H1 (cell line): ENCODE measurements around the gene PRXL2A. TPM values are rescaled to one million over a fixed set of nuclear protein-coding genes. Genes with fewer than 3 reads are reported as not detected.

ENCODE experiments used
- CTCF ChIA-PET: fragments of 300-600 bp; sonication (Branson Sonifier 250); formaldehyde crosslinking; loops from one replicate; lab custom pipeline; 2021; ENCODE audit not compliant: partially characterized antibody; lab: Charles Lee
- POLR2A ChIA-PET: fragments of 300-600 bp; sonication (Branson Sonifier 250); formaldehyde crosslinking; loops from one replicate; lab custom pipeline; 2021; ENCODE audit warnings: inconsistent platforms; ENCODE audit not compliant: partially characterized antibody; lab: Charles Lee
- DNase-seq, 2 experiments: peaks; one replicate each; pipeline versions ENCODE4 v3.0.0 to v3.0.0-alpha.2; 2010 to 2022; ENCODE audit warnings: low spot score in 2 of 2, low read depth in 1 of 2, mixed read lengths in 1 of 2
- FAIRE-seq: peaks from 2 replicates; lab custom pipeline; 2011; peaks lifted over from hg19 to GRCh38; lab: Jason Lieb, UNC
- H2AFZ ChIP-seq: 2 replicates; pipeline ENCODE4 v1.8.1; 2012; ENCODE audit warnings: low read length, inconsistent platforms
- H2AK5ac ChIP-seq: 2 replicates; pipeline ENCODE4 v1.6.1; 2013; ENCODE audit warnings: low read depth, low read length
- H2BK120ac ChIP-seq: replicated peaks from 2 replicates; pipeline ENCODE3; 2013; ENCODE audit warnings: low read depth, low read length, inconsistent platforms
- H2BK12ac ChIP-seq: 2 replicates; pipeline ENCODE4 v1.6.1; 2013; ENCODE audit warnings: low read depth, low read length
- H2BK15ac ChIP-seq: 2 replicates; pipeline ENCODE4 v1.6.1; 2013; ENCODE audit warnings: low read length
- H2BK20ac ChIP-seq: 2 replicates; pipeline ENCODE4 v1.6.1; 2013; ENCODE audit warnings: low read length
- H2BK5ac ChIP-seq: 2 replicates; pipeline ENCODE4 v1.6.1; 2013; ENCODE audit warnings: low read depth, low read length
- H3K14ac ChIP-seq: 2 replicates; pipeline ENCODE4 v1.6.1; 2013; ENCODE audit warnings: inconsistent platforms; ENCODE audit not compliant: insufficient read length
- H3K18ac ChIP-seq: 2 replicates; pipeline ENCODE4 v1.6.1; 2013; ENCODE audit warnings: low read length; ENCODE audit errors: extremely low read depth
- H3K23ac ChIP-seq: 2 replicates; pipeline ENCODE4 v1.6.1; 2013; ENCODE audit warnings: inconsistent platforms; ENCODE audit not compliant: insufficient read length
- H3K23me2 ChIP-seq: 2 replicates; pipeline ENCODE4 v1.6.1; 2013; ENCODE audit warnings: low read depth, low read length
- H3K27ac ChIP-seq: 2 replicates; pipeline ENCODE4 v1.6.1; 2011; ENCODE audit warnings: low read depth, low read length, inconsistent platforms
- H3K27me3 ChIP-seq, 4 experiments: replicated peaks in 1 of 4; 1 replicate in 1 of 4; 2 replicates in 3 of 4; pipeline versions ENCODE4 v1.6.1 to v1.8.1; 2011 to 2013; ENCODE audit warnings: low read length in 3 of 4, mild to moderate bottlenecking in 3 of 4, inconsistent platforms in 2 of 4, mixed read lengths in 2 of 4, moderate library complexity in 1 of 4; ENCODE audit not compliant: control insufficient read depth in 3 of 4, insufficient read depth in 3 of 4; ENCODE audit errors: extremely low read depth in 1 of 4
- H3K36me3 ChIP-seq, 4 experiments: 2 replicates each; pipeline versions ENCODE4 v1.6.1 to v1.8.1; 2011 to 2013; ENCODE audit warnings: mild to moderate bottlenecking in 4 of 4, low read length in 3 of 4, moderate library complexity in 2 of 4, control low read depth in 1 of 4, inconsistent platforms in 1 of 4; ENCODE audit not compliant: insufficient read depth in 4 of 4, control insufficient read depth in 2 of 4
- H3K4ac ChIP-seq: replicated peaks from 2 replicates; pipeline ENCODE3; 2013; ENCODE audit warnings: low read length, low read depth, mixed read lengths, inconsistent platforms; ENCODE audit not compliant: insufficient read length
- H3K4me1 ChIP-seq, 4 experiments: replicated peaks in 1 of 4; 1 replicate in 1 of 4; 2 replicates in 3 of 4; pipeline versions ENCODE4 v1.6.1 to v1.8.1; 2011 to 2013; ENCODE audit warnings: low read length in 3 of 4, inconsistent platforms in 2 of 4, mixed read lengths in 1 of 4; ENCODE audit not compliant: insufficient read depth in 4 of 4, control insufficient read depth in 3 of 4
- H3K4me2 ChIP-seq, 2 experiments: 2 replicates each; pipeline versions ENCODE4 v1.6.1 to v1.8.1; 2011 to 2013; ENCODE audit warnings: low read depth in 2 of 2, low read length in 2 of 2, control low read depth in 1 of 2, inconsistent platforms in 1 of 2, mild to moderate bottlenecking in 1 of 2; ENCODE audit not compliant: insufficient read depth in 1 of 2
- H3K4me3 ChIP-seq, 4 experiments: fragments of 200-600, 300-600 bp in 1 of 4; sonication (generic), shearing (Covaris generic), sonication (Bioruptor Twin) in 1 of 4; 2 replicates each; pipeline versions ENCODE4 v1.5.1 to v1.8.1; 2011 to 2016; ENCODE audit warnings: low read length in 4 of 4, low read depth in 3 of 4, control low read depth in 2 of 4, inconsistent platforms in 2 of 4, mild to moderate bottlenecking in 2 of 4, mixed read lengths in 1 of 4, moderate library complexity in 1 of 4; ENCODE audit not compliant: insufficient read depth in 2 of 4; ENCODE audit errors: extremely low read depth in 1 of 4
- H3K56ac ChIP-seq: replicated peaks from 2 replicates; pipeline ENCODE3; 2013; ENCODE audit warnings: low read depth, mild to moderate bottlenecking, mixed read lengths, low read length, inconsistent platforms; ENCODE audit not compliant: insufficient read length
- H3K79me1 ChIP-seq: 2 replicates; pipeline ENCODE4 v1.6.1; 2013; ENCODE audit warnings: low read depth, low read length, control low read depth
- H3K79me2 ChIP-seq, 2 experiments: 2 replicates each; pipeline versions ENCODE4 v1.6.1 to v1.8.1; 2012 to 2013; ENCODE audit warnings: low read length in 2 of 2, mild to moderate bottlenecking in 2 of 2, inconsistent platforms in 1 of 2; ENCODE audit not compliant: insufficient read depth in 2 of 2, control insufficient read depth in 1 of 2
- H3K9ac ChIP-seq, 4 experiments: replicated peaks in 1 of 4; 1 replicate in 1 of 4; 2 replicates in 3 of 4; pipeline versions ENCODE4 v1.6.1 to v1.8.1; 2011 to 2013; ENCODE audit warnings: low read depth in 3 of 4, low read length in 3 of 4, control low read depth in 2 of 4, mild to moderate bottlenecking in 2 of 4, moderate library complexity in 2 of 4, inconsistent platforms in 1 of 4; ENCODE audit errors: extremely low read depth in 1 of 4
- H3K9me3 ChIP-seq, 2 experiments: 2 replicates each; pipeline versions ENCODE4 v1.6.1 to v1.8.1; 2012 to 2013; ENCODE audit warnings: mild to moderate bottlenecking in 2 of 2, moderate library complexity in 2 of 2, control low read depth in 1 of 2, inconsistent platforms in 1 of 2, low read depth in 1 of 2, low read length in 1 of 2, mixed read lengths in 1 of 2; ENCODE audit not compliant: insufficient read depth in 2 of 2
- H4K20me1 ChIP-seq, 2 experiments: replicated peaks in 1 of 2; 2 replicates each; pipeline versions ENCODE3 to v1.8.1; 2011 to 2013; ENCODE audit warnings: inconsistent platforms in 2 of 2, low read length in 2 of 2, mild to moderate bottlenecking in 1 of 2; ENCODE audit not compliant: insufficient read depth in 2 of 2, control insufficient read depth in 1 of 2
- H4K5ac ChIP-seq: 2 replicates; pipeline ENCODE4 v1.6.1; 2013; ENCODE audit warnings: low read length, low read depth, mixed read lengths, inconsistent platforms; ENCODE audit not compliant: insufficient read length
- H4K8ac ChIP-seq: 2 replicates; pipeline ENCODE4 v1.8.0; 2013; ENCODE audit warnings: mild to moderate bottlenecking, moderate library complexity, low read length, inconsistent platforms; ENCODE audit not compliant: insufficient read depth; ENCODE audit errors: extremely low read depth
- H4K91ac ChIP-seq: replicated peaks from 2 replicates; pipeline ENCODE3; 2013; ENCODE audit warnings: low read length, mixed read lengths, inconsistent platforms; ENCODE audit not compliant: insufficient read length
- ATF3 ChIP-seq: IDR thresholded peaks from 2 replicates; pipeline ENCODE4 v1.6.1; 2011; ENCODE audit warnings: low read depth, mild to moderate bottlenecking, low read length; ENCODE audit not compliant: insufficient read depth
- CHD2 ChIP-seq: IDR thresholded peaks from 2 replicates; pipeline ENCODE4 v1.6.1; 2012; ENCODE audit warnings: low read length, improper control_type of control experiment
- KDM5A ChIP-seq: fragments of 200-600 bp; IDR thresholded peaks from 2 replicates; pipeline ENCODE4 v1.7.1; 2012; ENCODE audit warnings: mild to moderate bottlenecking, low read length, inconsistent platforms, mixed read lengths
- RAD21 ChIP-seq, 2 experiments: IDR thresholded peaks in 1 of 2; conservative IDR thresholded peaks in 1 of 2; 2 replicates each; pipeline ENCODE4 v1.6.1; 2011; ENCODE audit warnings: low read depth in 2 of 2, low read length in 2 of 2, improper control_type of control experiment in 1 of 2, inconsistent platforms in 1 of 2, mild to moderate bottlenecking in 1 of 2, moderate library complexity in 1 of 2
- SP2 ChIP-seq: IDR thresholded peaks from 2 replicates; pipeline ENCODE4 v1.6.1; 2012; ENCODE audit warnings: mild to moderate bottlenecking, low read length, inconsistent platforms
- TAF1 ChIP-seq: IDR thresholded peaks from 2 replicates; pipeline ENCODE4 v1.6.1; 2011; ENCODE audit warnings: mild to moderate bottlenecking, low read depth, low read length
- WGBS, 2 experiments: shearing (Covaris generic) in 1 of 2; methylation state at CpG; one replicate each; pipeline versions ENCODE4 v1.1.6 to v1.1.7; 2013 to 2015; ENCODE audit warnings: low lambda C conversion rate in 2 of 2, mixed read lengths in 2 of 2, inconsistent platforms in 1 of 2, low coverage in 1 of 2, missing lambda C conversion rate in 1 of 2; ENCODE audit not compliant: insufficient replicate concordance in 2 of 2, insufficient coverage in 1 of 2, insufficient read length in 1 of 2; ENCODE audit errors: extremely low coverage in 1 of 2, missing lambda C conversion rate in 1 of 2; 5-methylcytosine and 5-hydroxymethylcytosine counted together
- polyA plus RNA-seq, 7 experiments: library from polyadenylated mRNA; depleted of rRNA in 3 of 7; stranded (reverse) in 5 of 7; unstranded in 2 of 7; fragments of >200 nt in 5 of 7; fragments of 200-250 nt in 2 of 7; gene quantifications; 1 replicate in 5 of 7; 2 replicates in 1 of 7; 4 replicates in 1 of 7; pipeline versions ENCODE4 v1.2.1 to v1.2.3, GENCODE V29; 2011 to 2013; ENCODE audit warnings: missing spikeins in 2 of 7, mixed read lengths in 2 of 7
- total RNA-seq: library from RNA; stranded (reverse); fragmentation: NEBNext Ultra II Directional; extraction: Animal tissue kit (Norgen Biotek cat#: 25700); gene quantifications from 2 replicates; pipeline ENCODE4 v1.2.1, GENCODE V29; 2021
- TF ChIP-seq, protein P1 (sequence below): IDR thresholded peaks from 2 replicates; pipeline ENCODE4 v1.6.1; 2011; ENCODE audit warnings: low read length, improper control_type of control experiment

Gene PRXL2A
- total and polyA plus RNA-seq, 2 of the 8 experiments (the other 6 are each of a cell fraction or from before 2014, with no cell fraction given): 13.4 to 58.3 TPM

- Histone ChIP-seq H2AK5ac (no peak overlapping the region), H3K4me2 (no peak overlapping the region), H4K8ac (no peak overlapping the region), H4K91ac (no peak overlapping the region), H3K23me2 (no peaks in the 10 kb centered on the region), H3K4me3 (no peak overlapping the region), H2AFZ (no peak overlapping the region), H3K18ac (no peak overlapping the region), H3K9me3 (no peaks in the 10 kb centered on the region), H3K4ac (no peak overlapping the region), H3K4me1 (peaks cover 6 to 28% (median 11%) of the 10 kb centered on the region in 4 experiments), H3K79me2 (peaks cover 0 to 81% of the 10 kb centered on the region in 2 experiments), H3K14ac (no peak overlapping the region), H3K27me3 (peaks cover 0 to 11% (median 4%) of the 10 kb centered on the region in 4 experiments; a peak in 4 of 7 replicates), H4K20me1 (peaks cover 30 to 47% of the 10 kb centered on the region in 2 experiments), H2BK20ac (no peak overlapping the region), H3K79me1 (peaks cover 11% of the 10 kb centered on the region), H2BK15ac (no peak overlapping the region), H3K9ac (no peak overlapping the region)
- 82% methylated on average over 9 of the region's 9 CpGs; no CpG with 5 or more reads in 1 of the 2 experiments for WGBS, 2 experiments
- ChIA-PET POLR2A (interaction anchor here (0.6 to 0.9 kb wide), 2 partner anchors 9 to 160 kb away, joined by 3 read pairs; no protein-coding TSS in a partner anchor), CTCF (interaction anchor here (0.7 to 38.4 kb wide), 7 partner anchors 15 to 1064 kb away, joined by 3 to 1263 read pairs (median 3); partner anchors contain the start of gene TSPAN14)
- FAIRE-seq: no peak
- no peak for DNase-seq
- TF ChIP-seq, protein P1, sequence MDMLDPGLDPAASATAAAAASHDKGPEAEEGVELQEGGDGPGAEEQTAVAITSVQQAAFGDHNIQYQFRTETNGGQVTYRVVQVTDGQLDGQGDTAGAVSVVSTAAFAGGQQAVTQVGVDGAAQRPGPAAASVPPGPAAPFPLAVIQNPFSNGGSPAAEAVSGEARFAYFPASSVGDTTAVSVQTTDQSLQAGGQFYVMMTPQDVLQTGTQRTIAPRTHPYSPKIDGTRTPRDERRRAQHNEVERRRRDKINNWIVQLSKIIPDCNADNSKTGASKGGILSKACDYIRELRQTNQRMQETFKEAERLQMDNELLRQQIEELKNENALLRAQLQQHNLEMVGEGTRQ: no peak
- no peak for TF ChIP-seq TAF1
- no peak for TF ChIP-seq KDM5A
- TF ChIP-seq RAD21 (IDR thresholded peaks at IDR 0.05 in 1 of 2, conservative IDR thresholded peaks at IDR 0.05 in 1 of 2; ENCODE audit: low read depth in 2 of 2, low read length in 2 of 2): no peak
- TF ChIP-seq CHD2: no peak
- TF ChIP-seq SP2: no peak
- TF ChIP-seq ATF3: no peak
- TF ChIP-seq, all 59 proteins: peak for 0
- no peak overlapping the region for H3K27ac ChIP-seq
- H3K56ac ChIP-seq: no peak overlapping the region
- no peak overlapping the region for H2BK12ac ChIP-seq
- no peak overlapping the region for H3K23ac ChIP-seq
- H2BK5ac ChIP-seq: no peak overlapping the region
- peaks cover 0 to 3% (median 0%) of the 10 kb centered on the region in 4 experiments; a peak in 2 of 8 replicates for H3K36me3 ChIP-seq
- no peak overlapping the region for H4K5ac ChIP-seq
- H2BK120ac ChIP-seq: no peak overlapping the region
Measured at GRCh38 chr10:80472234-80473095, 64.1 kb downstream of the PRXL2A start.
